SJSA1 (cell line): ENCODE results near the gene AZIN2. TPM values are rescaled to one million over a fixed set of nuclear protein-coding genes. Genes with fewer than 3 reads are reported as not detected.
"Not testable (repeated sequence)": the region's sequence is repeated elsewhere in the genome, so short reads cannot be mapped to it uniquely, and the experiment has no call there.

ENCODE experiments used
- DNase-seq, 2 experiments: peaks; one replicate each; pipeline ENCODE4 v3.0.0-alpha.2; 2015 to 2020; ENCODE audit warnings: low spot score in 2 of 2, low read depth in 1 of 2
- H3K27ac ChIP-seq: fragments of 250-450 bp; sonication (Bioruptor Pico); 2 replicates; pipeline ENCODE4 v1.5.1; 2020; ENCODE audit warnings: mild to moderate bottlenecking, moderate library complexity
- H3K27me3 ChIP-seq: fragments of 250-450 bp; sonication (Bioruptor Pico); replicated peaks from 2 replicates; pipeline ENCODE4 v1.5.1; 2020; ENCODE audit warnings: mild to moderate bottlenecking, moderate library complexity
- H3K36me3 ChIP-seq: fragments of 250-450 bp; sonication (Bioruptor Pico); 2 replicates; pipeline ENCODE4 v1.5.1; 2020; ENCODE audit warnings: mild to moderate bottlenecking
- H3K4me1 ChIP-seq: fragments of 250-450 bp; sonication (Bioruptor Pico); replicated peaks from 2 replicates; pipeline ENCODE4 v1.6.1; 2021; ENCODE audit warnings: mild to moderate bottlenecking
- H3K4me3 ChIP-seq: fragments of 250-450 bp; sonication (Bioruptor Pico); 2 replicates; pipeline ENCODE4 v1.5.1; 2020; ENCODE audit warnings: mild to moderate bottlenecking
- H3K9me3 ChIP-seq: fragments of 250-450 bp; sonication (Bioruptor Pico); replicated peaks from 2 replicates; pipeline ENCODE4 v1.5.1; 2020; ENCODE audit warnings: mild to moderate bottlenecking
- total RNA-seq: library from RNA; depleted of rRNA; stranded (reverse); fragments of >200 nt; shearing (Covaris generic); gene quantifications from 2 replicates; pipeline ENCODE4 v1.2.3, GENCODE V29; 2014

The AZIN2 gene
- total RNA-seq, 1 experiment from 2014 or later = 3.0 TPM

GRCh38 chr1:33093004-33093403 lies 12.1 kb downstream of the AZIN2 start:
- H3K27ac ChIP-seq = no peak overlapping the region
- no peaks in the 10 kb centered on the region for H3K9me3 ChIP-seq
- peaks cover 14% of the 10 kb centered on the region for H3K4me1 ChIP-seq
- peak in 1 of 2 experiments; percentile 39 for DNase-seq
- no peaks in the 10 kb centered on the region for H3K27me3 ChIP-seq
- H3K4me3 ChIP-seq = no peak overlapping the region
- peaks cover 8% of the 10 kb centered on the region; the same call in 1 of the 2 replicates for H3K36me3 ChIP-seq

GRCh38 chr1:33094486-33094885 lies 13.5 kb downstream of the AZIN2 start:
- H3K4me1 ChIP-seq = peaks cover 27% of the 10 kb centered on the region
- no peak overlapping the region for H3K4me3 ChIP-seq
- H3K27me3 ChIP-seq = no peaks in the 10 kb centered on the region
- no peaks in the 10 kb centered on the region for H3K9me3 ChIP-seq
- DNase-seq = peak in 1 of 2 experiments; percentile 16
- H3K36me3 ChIP-seq = peaks cover 12% of the 10 kb centered on the region; the same call in 1 of the 2 replicates
- H3K27ac ChIP-seq = no peak overlapping the region

GRCh38 chr1:33094971-33095604 lies 14.1 kb downstream of the AZIN2 start:
- no peak overlapping the region for H3K27ac ChIP-seq
- no peaks in the 10 kb centered on the region for H3K27me3 ChIP-seq
- DNase-seq = peak; percentile 74 to 77
- H3K9me3 ChIP-seq = no peaks in the 10 kb centered on the region
- peaks cover 12% of the 10 kb centered on the region; the same call in 1 of the 2 replicates for H3K36me3 ChIP-seq
- peaks cover 32% of the 10 kb centered on the region for H3K4me1 ChIP-seq
- no peak overlapping the region for H3K4me3 ChIP-seq

- Histone ChIP-seq H3K4me3 (no peak overlapping the region), H3K27ac (no peak overlapping the region)
Measured at GRCh38 chr1:33096363-33097005, 15.5 kb downstream of the AZIN2 start.

GRCh38 chr1:33097137-33097611 lies 16.2 kb downstream of the AZIN2 start:
- peak in 1 of 2 experiments; percentile 42 for DNase-seq

More at GRCh38 chr1:33096363-33097005, 15.5 kb downstream of the AZIN2 start:
- Histone ChIP-seq H3K27me3 (no peaks in the 10 kb centered on the region), H3K4me1 (peaks cover 46% of the 10 kb centered on the region), H3K9me3 (no peaks in the 10 kb centered on the region), H3K36me3 (peaks cover 12% of the 10 kb centered on the region; the same call in 1 of the 2 replicates)
- DNase-seq = peak in 1 of 2 experiments; percentile 38

GRCh38 chr1:33097762-33098161 lies 16.8 kb downstream of the AZIN2 start:
- Histone ChIP-seq H3K9me3 (no peaks in the 10 kb centered on the region), H3K36me3 (peaks cover 12% of the 10 kb centered on the region; the same call in 1 of the 2 replicates), H3K4me1 (peaks cover 54% of the 10 kb centered on the region), H3K27me3 (no peaks in the 10 kb centered on the region), H3K4me3 (no peak overlapping the region), H3K27ac (peak overlapping the region; percentile 94)
- peak in 1 of 2 experiments; percentile 17 for DNase-seq

More at GRCh38 chr1:33097137-33097611, 16.2 kb downstream of the AZIN2 start:
- H3K27me3 ChIP-seq = no peaks in the 10 kb centered on the region
- H3K27ac ChIP-seq = no peak overlapping the region
- peaks cover 52% of the 10 kb centered on the region for H3K4me1 ChIP-seq
- no peak overlapping the region for H3K4me3 ChIP-seq
- H3K9me3 ChIP-seq = no peaks in the 10 kb centered on the region
- peaks cover 12% of the 10 kb centered on the region; the same call in 1 of the 2 replicates for H3K36me3 ChIP-seq

- Histone ChIP-seq H3K27ac (peak overlapping the region; percentile 94), H3K4me3 (no peak overlapping the region), H3K4me1 (peaks cover 54% of the 10 kb centered on the region), H3K36me3 (peaks cover 12% of the 10 kb centered on the region; the same call in 1 of the 2 replicates), H3K9me3 (no peaks in the 10 kb centered on the region), H3K27me3 (no peaks in the 10 kb centered on the region)
- DNase-seq = peak in 1 of 2 experiments; percentile 8
Measured at GRCh38 chr1:33098371-33098770, 17.4 kb downstream of the AZIN2 start.

GRCh38 chr1:33099290-33100118 lies 18.6 kb downstream of the AZIN2 start:
- H3K4me3 ChIP-seq = no peak overlapping the region
- peaks cover 12% of the 10 kb centered on the region; the same call in 1 of the 2 replicates for H3K36me3 ChIP-seq
- H3K27ac ChIP-seq = peak overlapping the region; percentile 94

GRCh38 chr1:33100119-33100415 lies 19.1 kb downstream of the AZIN2 start:
- H3K9me3 ChIP-seq, H3K27me3 ChIP-seq, DNase-seq, H3K4me3 ChIP-seq: not testable (repeated sequence)
- peak overlapping the region; percentile 94 for H3K27ac ChIP-seq
- H3K36me3 ChIP-seq = peaks cover 12% of the 10 kb centered on the region; the same call in 1 of the 2 replicates
- H3K4me1 ChIP-seq = peaks cover 55% of the 10 kb centered on the region

More at GRCh38 chr1:33099290-33100118, 18.6 kb downstream of the AZIN2 start:
- DNase-seq = peak; percentile 100
- Histone ChIP-seq H3K4me1 (peaks cover 59% of the 10 kb centered on the region), H3K9me3 (no peaks in the 10 kb centered on the region), H3K27me3 (no peaks in the 10 kb centered on the region)

GRCh38 chr1:33110477-33110876 lies 29.5 kb downstream of the AZIN2 start:
- Histone ChIP-seq H3K4me1 (peaks cover 1% of the 10 kb centered on the region; the same call in 1 of the 2 replicates), H3K27ac (no peak overlapping the region), H3K4me3 (no peak overlapping the region), H3K27me3 (no peaks in the 10 kb centered on the region), H3K9me3 (no peaks in the 10 kb centered on the region; the same call in 1 of the 2 replicates), H3K36me3 (no peaks in the 10 kb centered on the region; the same call in 1 of the 2 replicates)
- DNase-seq = no peak

- no peak overlapping the region for H3K4me3 ChIP-seq
- H3K4me1 ChIP-seq = peaks cover 6% of the 10 kb centered on the region; the same call in 1 of the 2 replicates
- H3K27ac ChIP-seq = no peak overlapping the region
- H3K9me3 ChIP-seq = no peaks in the 10 kb centered on the region; the same call in 1 of the 2 replicates
- no peak for DNase-seq
- no peaks in the 10 kb centered on the region for H3K27me3 ChIP-seq
- H3K36me3 ChIP-seq = no peaks in the 10 kb centered on the region
Measured at GRCh38 chr1:33111965-33112364, 31.0 kb downstream of the AZIN2 start.

GRCh38 chr1:33117440-33118085 lies 36.6 kb downstream of the AZIN2 start:
- Histone ChIP-seq H3K9me3 (no peaks in the 10 kb centered on the region), H3K27ac (no peak overlapping the region), H3K4me3 (no peak overlapping the region), H3K27me3 (no peaks in the 10 kb centered on the region), H3K36me3 (no peaks in the 10 kb centered on the region), H3K4me1 (peaks cover 6% of the 10 kb centered on the region; the same call in 1 of the 2 replicates)
- DNase-seq = no peak

GRCh38 chr1:33118274-33118673 lies 37.3 kb downstream of the AZIN2 start:
- Histone ChIP-seq H3K4me3 (no peak overlapping the region), H3K27ac (no peak overlapping the region), H3K36me3 (no peaks in the 10 kb centered on the region), H3K9me3 (no peaks in the 10 kb centered on the region), H3K4me1 (peaks cover 6% of the 10 kb centered on the region; the same call in 1 of the 2 replicates), H3K27me3 (no peaks in the 10 kb centered on the region)
- DNase-seq = peak in 1 of 2 experiments; percentile 25
